AG10803 (cell line): ENCODE measurements around the gene HSD17B11.
A peak's percentile ranks its signal among the peaks of the same experiment; 100 is the strongest.
"Not testable (repeated sequence)": the region's sequence is repeated elsewhere in the genome, so short reads cannot be mapped to it uniquely, and the experiment has no call there.

Experiments used
- DNase-seq: peaks from one replicate; pipeline ENCODE4 v3.0.0; 2010; ENCODE audit warnings: low read depth
- H3K4me3 ChIP-seq: 2 replicates; pipeline ENCODE4 v1.5.1; 2011; ENCODE audit warnings: mild to moderate bottlenecking, low read length, control low read depth
- CTCF ChIP-seq: conservative IDR thresholded peaks from 2 replicates; pipeline ENCODE4 v1.5.1; 2011; ENCODE audit warnings: mild to moderate bottlenecking, low read length, control low read depth, inconsistent platforms

The HSD17B11 gene

GRCh38 chr4:87390891-87391575, at the start of gene HSD17B11:
HSD17B11 (minus strand) TSS chr4:87391188; CDS start chr4:87391070, 118 bp downstream.
- H3K4me3 ChIP-seq, result peak within 1 kb of the TSS; percentile 67
- peak; percentile 91 for DNase-seq
- peak; percentile 27 for TF ChIP-seq CTCF

- H3K4me3 ChIP-seq, result no peak overlapping the region
- no peak for TF ChIP-seq CTCF
- DNase-seq, result no peak
These were observed 42.4 kb upstream of the HSD17B11 start for GRCh38 chr4:87433342-87433741.

GRCh38 chr4:87430038-87430437, 39.0 kb upstream of the HSD17B11 start:
- TF ChIP-seq CTCF, result no peak
- DNase-seq, result no peak
- H3K4me3 ChIP-seq, result no peak overlapping the region

GRCh38 chr4:87428979-87429378, 38.0 kb upstream of the HSD17B11 start:
- DNase-seq, result no peak
- H3K4me3 ChIP-seq, result no peak overlapping the region
- TF ChIP-seq CTCF, result no peak

DNA sequence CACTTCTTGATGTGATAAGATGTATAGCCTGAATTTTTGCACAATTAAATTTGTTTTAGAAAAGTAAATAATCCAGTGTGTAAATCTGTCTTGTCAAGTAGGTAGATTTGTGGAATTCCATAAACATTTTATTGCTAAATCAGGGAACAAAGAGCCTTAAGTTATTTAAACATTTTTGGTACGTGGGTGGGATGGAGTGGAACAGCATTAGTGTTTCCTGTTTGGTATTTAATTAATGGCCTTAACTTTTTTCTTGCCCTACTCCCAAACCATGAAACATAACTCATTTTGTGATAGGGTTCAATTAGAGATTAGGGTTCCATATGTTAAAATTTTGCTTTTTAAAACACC, 36.5 kb upstream of the HSD17B11 start:
- DNase-seq, result no peak

DNA sequence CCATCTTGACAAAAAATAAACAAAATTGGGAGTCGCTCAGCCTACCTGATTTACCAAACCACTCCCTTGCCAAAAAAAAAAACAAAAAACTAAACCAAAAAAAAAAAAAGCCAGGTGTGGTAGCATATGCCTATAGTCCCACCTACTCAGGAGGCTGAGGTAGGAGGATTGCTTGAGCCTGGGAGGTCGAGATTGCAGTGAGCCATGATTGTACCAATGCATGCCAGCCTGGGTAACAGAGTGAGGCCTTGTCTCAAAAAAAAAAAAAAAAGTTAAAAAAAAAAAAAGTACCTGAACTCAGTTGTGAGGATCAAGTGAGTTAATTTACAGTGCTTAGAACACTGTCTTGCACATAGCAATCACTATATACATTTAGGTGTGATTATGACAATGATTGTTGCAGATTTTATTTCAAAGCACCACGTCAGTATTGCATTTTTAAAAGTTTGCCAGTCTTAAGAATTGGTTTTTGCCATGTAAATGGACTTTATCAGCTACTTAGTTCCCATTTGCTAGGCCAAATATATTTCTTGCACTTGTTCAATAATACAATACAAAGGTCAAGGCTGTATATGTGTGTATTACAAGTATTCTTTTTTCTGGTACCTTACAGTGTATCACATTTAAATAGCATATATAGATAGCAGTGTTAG, 36.0 kb upstream of the HSD17B11 start:
- no peak for DNase-seq
- H3K4me3 ChIP-seq, result no peak overlapping the region
- TF ChIP-seq CTCF, result no peak

More for the DNA sequence above, 36.5 kb upstream of the HSD17B11 start:
- TF ChIP-seq CTCF, result no peak
- no peak overlapping the region for H3K4me3 ChIP-seq

DNA sequence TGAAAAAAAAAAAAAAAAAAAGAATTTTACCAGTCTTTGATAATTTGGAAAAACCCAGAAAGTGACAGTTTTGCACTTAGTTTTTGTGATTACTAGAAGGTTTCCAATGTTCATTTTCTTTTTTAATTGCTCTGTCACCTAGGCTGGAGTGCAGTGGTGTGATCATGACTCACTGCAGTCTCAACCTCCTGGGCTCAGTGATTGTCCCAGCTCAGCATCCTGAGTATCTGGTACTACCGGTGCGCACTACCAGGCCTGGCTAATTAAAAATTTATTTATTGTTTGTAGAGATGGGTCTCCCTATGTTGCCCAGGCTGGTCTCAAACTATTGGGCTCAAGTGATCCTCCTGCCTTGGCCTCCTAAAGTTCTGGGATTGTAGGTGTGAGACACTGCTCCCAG, 34.7 kb upstream of the HSD17B11 start:
- no peak overlapping the region for H3K4me3 ChIP-seq
- no peak for DNase-seq
- no peak for TF ChIP-seq CTCF

GRCh38 chr4:87424099-87424543, 33.1 kb upstream of the HSD17B11 start:
- not testable (repeated sequence) for H3K4me3 ChIP-seq, DNase-seq
